ENCODE measurements around the gene ARL16. TPM values are rescaled to one million over a fixed set of nuclear protein-coding genes. Genes with fewer than 3 reads are reported as not detected.

Gene ARL16
- polyA plus RNA-seq, 1 donor from 2014 or later, result 156 TPM

- no peaks in the 10 kb centered on the region for H3K9me2 ChIP-seq (ENCODE audit: insufficient read depth, low read length)
- no peak overlapping the region for H3K9ac ChIP-seq (ENCODE audit: low read length)
- H3F3A ChIP-seq (ENCODE audit: insufficient read depth, low read length, poor library complexity, severe bottlenecking), result no peaks in the 10 kb centered on the region
- H3K36me3 ChIP-seq (ENCODE audit: insufficient read depth, low read length), result no peaks in the 10 kb centered on the region
- peaks cover 7% of the 10 kb centered on the region for H3K9me3 ChIP-seq (ENCODE audit: low read length)
- H3K27ac ChIP-seq (ENCODE audit: low read length), result no peak overlapping the region
- peaks cover 11% of the 10 kb centered on the region for H3K27me3 ChIP-seq (ENCODE audit: insufficient read depth, low read depth, low read length)
- no peaks in the 10 kb centered on the region for H4K20me1 ChIP-seq (ENCODE audit: insufficient read depth)
- H3K79me2 ChIP-seq (replicated peaks; ENCODE audit: insufficient read depth, low read length), result no peaks in the 10 kb centered on the region
- H2AFZ ChIP-seq (ENCODE audit: low read depth, low read length), result no peak overlapping the region
- no peak for TF ChIP-seq TAF1 (IDR thresholded peaks at IDR 0.05; ENCODE audit: low read depth)
- TF ChIP-seq MXI1 (conservative IDR thresholded peaks at IDR 0.05; ENCODE audit: poor library complexity, severe bottlenecking), result no peak
- no peak for TF ChIP-seq EZH2 (IDR thresholded peaks at IDR 0.05; ENCODE audit: borderline replicate concordance, insufficient read depth, low read length, poor library complexity, severe bottlenecking)
- no peak for TF ChIP-seq REST (IDR thresholded peaks at IDR 0.05; ENCODE audit: borderline replicate concordance)
- no peak for TF ChIP-seq CTCF (IDR thresholded peaks at IDR 0.05; ENCODE audit: poor library complexity, severe bottlenecking)
- no peak for TF ChIP-seq EP300 (conservative IDR thresholded peaks at IDR 0.05; ENCODE audit: poor library complexity, severe bottlenecking)
- no peak for TF ChIP-seq SMC3 (conservative IDR thresholded peaks at IDR 0.05; ENCODE audit: poor library complexity)
- TF ChIP-seq RAD21 (conservative IDR thresholded peaks at IDR 0.05), result no peak
- no peak for TF ChIP-seq POLR2AphosphoS5 (IDR thresholded peaks at IDR 0.05)
- no peak overlapping the region for H3K4me3 ChIP-seq (ENCODE audit: low read length)
- no peak overlapping the region for H3K4me2 ChIP-seq (ENCODE audit: low read length)
Measured at GRCh38 chr17:81648707-81649085, 34.9 kb downstream of the ARL16 start.

GRCh38 chr17:81648013-81648706 is 35.4 kb downstream of the ARL16 start:
- Histone ChIP-seq H4K20me1 (ENCODE audit: insufficient read depth) (no peaks in the 10 kb centered on the region), H3F3A (ENCODE audit: insufficient read depth, low read length, poor library complexity, severe bottlenecking) (no peaks in the 10 kb centered on the region), H3K79me2 (replicated peaks; ENCODE audit: insufficient read depth, low read length) (no peaks in the 10 kb centered on the region), H3K9me3 (ENCODE audit: low read length) (peaks cover 7% of the 10 kb centered on the region), H3K27ac (ENCODE audit: low read length) (no peak overlapping the region), H3K36me3 (ENCODE audit: insufficient read depth, low read length) (no peaks in the 10 kb centered on the region), H2AFZ (ENCODE audit: low read depth, low read length) (no peak overlapping the region), H3K9ac (ENCODE audit: low read length) (no peak overlapping the region), H3K4me2 (ENCODE audit: low read length) (no peak overlapping the region), H3K27me3 (ENCODE audit: insufficient read depth, low read depth, low read length) (peaks cover 11% of the 10 kb centered on the region), H3K9me2 (ENCODE audit: insufficient read depth, low read length) (no peaks in the 10 kb centered on the region), H3K4me3 (ENCODE audit: low read length) (no peak overlapping the region)
- TF ChIP-seq RAD21 (conservative IDR thresholded peaks at IDR 0.05), result no peak
- no peak for TF ChIP-seq POLR2AphosphoS5 (IDR thresholded peaks at IDR 0.05)
- TF ChIP-seq CTCF (IDR thresholded peaks at IDR 0.05; ENCODE audit: poor library complexity, severe bottlenecking), result no peak
- no peak for TF ChIP-seq REST (IDR thresholded peaks at IDR 0.05; ENCODE audit: borderline replicate concordance)
- no peak for TF ChIP-seq EP300 (conservative IDR thresholded peaks at IDR 0.05; ENCODE audit: poor library complexity, severe bottlenecking)
- TF ChIP-seq SMC3 (conservative IDR thresholded peaks at IDR 0.05; ENCODE audit: poor library complexity), result no peak
- no peak for TF ChIP-seq MXI1 (conservative IDR thresholded peaks at IDR 0.05; ENCODE audit: poor library complexity, severe bottlenecking)
- TF ChIP-seq EZH2 (IDR thresholded peaks at IDR 0.05; ENCODE audit: borderline replicate concordance, insufficient read depth, low read length, poor library complexity, severe bottlenecking), result no peak
- no peak for TF ChIP-seq TAF1 (IDR thresholded peaks at IDR 0.05; ENCODE audit: low read depth)

All from neural cell (in vitro differentiated cells).